Measurements from ENCODE around the gene SLC25A26. TPM values are rescaled to one million over a fixed set of nuclear protein-coding genes. Genes with fewer than 3 reads are reported as not detected.

The SLC25A26 gene
- total RNA-seq, 1 experiment from 2014 or later = 21.5 TPM

DNA sequence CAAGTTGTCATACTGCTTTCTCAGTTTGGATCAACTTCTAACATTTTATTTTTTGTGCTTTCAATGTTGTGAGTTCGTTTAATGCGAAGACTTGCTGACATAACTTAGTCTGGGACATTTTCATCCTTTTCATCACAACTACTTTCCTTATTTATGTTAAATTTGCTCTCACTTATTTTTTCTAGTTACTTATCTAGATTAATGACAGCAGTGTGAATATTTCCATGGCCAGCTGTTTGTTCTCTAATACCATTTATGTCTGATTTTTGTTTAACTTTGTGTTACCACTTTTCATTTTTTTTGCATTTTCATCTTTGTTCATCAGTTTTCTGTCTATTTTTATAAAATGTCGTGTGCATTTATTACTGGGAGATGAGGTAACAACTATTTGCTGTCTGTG lies 6.2 kb downstream of the SLC25A26 start:
- no peak for DNase-seq (ENCODE audit: low spot score)

DNA sequence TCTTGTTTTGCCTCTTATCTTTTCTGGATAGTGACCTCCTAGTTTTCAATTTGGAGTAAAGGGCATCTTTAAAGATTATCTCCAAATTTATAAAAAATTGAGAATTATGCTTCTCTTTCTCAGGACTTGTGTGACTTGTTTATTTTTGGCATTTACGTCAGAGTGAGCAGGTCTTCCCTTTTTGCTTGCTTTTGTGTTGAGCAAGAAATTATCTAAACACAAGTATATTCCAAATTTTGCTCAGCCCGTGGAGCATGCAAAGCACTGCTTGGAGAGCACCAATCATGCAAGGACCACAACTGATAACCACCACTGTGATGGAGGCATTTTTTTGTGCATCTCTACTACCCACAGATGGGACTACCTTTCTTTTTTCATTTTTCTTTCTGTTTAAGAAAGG lies 7.1 kb downstream of the SLC25A26 start:
- DNase-seq (ENCODE audit: low spot score) = no peak

DNA sequence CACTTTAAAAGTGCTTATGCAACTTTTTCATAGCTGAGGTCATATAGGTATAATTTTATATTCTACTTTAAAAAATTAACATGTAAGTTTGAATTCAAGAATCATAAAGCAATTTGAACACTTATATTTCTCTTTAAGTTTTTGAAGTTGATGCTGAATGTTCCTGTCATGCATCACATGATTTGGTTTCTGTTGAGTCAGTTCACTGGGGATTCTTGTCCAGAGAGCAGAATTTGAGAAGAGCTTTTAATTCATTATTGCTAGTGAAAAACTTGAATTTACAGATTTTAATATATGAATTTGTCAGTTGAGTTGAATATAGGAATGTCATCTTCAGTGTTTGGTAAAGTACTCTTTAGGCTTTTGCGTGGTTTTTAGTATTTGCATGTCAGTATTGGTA lies 7.9 kb downstream of the SLC25A26 start:
- no peak for DNase-seq (ENCODE audit: low spot score)

DNA sequence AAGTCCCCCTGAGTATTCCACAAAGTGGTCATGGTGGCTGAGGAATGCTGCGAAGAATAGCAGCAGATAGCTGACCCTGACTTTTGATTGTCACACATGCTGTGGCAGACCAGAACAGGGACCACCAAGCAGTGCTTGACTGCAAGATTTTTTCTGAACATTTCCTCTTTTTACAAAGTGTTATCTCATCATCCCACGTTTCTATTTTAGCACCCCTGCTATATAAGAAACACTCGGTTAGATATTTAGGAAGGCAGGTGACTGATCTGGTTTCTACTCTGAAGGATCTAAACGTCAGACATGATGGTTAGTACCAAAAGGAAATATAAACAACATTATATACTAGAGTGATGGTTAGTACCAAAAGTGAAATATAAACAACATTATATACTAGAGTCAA lies 9.1 kb downstream of the SLC25A26 start:
- DNase-seq (ENCODE audit: low spot score) = no peak

DNA sequence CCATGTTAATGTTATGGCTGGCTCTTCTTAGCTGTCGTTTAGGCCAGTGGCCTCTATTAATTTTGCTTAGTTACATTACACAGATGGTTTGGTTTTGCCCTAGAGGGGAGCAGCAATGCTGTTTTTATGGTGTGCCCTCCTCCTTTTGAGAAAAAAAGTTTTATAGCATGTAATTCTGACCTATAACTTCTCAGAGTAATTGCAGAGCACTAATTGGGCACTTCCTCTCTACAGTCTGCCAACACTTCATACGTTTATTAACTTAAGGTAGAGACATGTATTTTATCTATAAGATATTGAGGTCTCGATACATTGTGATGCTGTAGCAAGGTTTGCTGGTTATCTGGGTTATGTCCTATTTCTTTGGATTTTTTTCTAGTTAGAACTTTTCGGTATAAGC lies 12.2 kb downstream of the SLC25A26 start:
- DNase-seq (ENCODE audit: low spot score) = no peak

DNA sequence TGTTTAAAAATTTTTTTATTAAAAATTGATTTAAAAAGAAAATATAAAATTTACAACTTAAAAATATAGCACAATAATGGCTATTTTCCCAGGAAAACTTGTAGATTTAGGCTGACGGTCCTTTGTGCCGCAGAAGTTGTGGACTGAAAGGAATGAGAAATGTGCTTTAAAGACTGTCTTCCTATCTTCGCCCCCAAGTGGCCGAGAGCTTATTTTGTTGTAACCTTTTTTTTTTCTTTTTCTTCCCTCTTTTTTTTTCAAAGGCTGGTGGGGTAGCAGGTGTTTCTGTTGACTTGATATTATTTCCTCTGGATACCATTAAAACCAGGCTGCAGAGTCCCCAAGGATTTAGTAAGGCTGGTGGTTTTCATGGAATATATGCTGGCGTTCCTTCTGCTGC lies 15.5 kb downstream of the SLC25A26 start:
- no peak for DNase-seq (ENCODE audit: low spot score)

DNA sequence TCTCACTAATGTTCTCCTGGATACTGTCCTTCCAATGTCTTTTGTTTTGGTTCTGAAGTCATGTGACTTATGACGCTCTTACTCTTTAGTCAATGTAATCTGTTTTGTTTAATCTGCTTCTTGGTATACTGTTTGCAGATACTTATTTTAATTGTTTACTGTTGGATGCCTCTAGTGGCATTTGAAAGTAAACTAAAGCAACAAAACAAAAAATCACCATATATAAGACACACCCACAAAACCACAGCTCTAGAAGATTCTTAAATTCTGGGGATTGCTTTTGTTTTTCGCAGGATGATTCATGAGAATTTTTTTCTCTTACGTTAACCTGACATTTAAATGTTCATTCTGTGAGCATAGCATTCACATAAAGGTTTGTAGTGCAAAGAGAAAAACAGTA lies 16.8 kb downstream of the SLC25A26 start:
- DNase-seq (ENCODE audit: low spot score) = no peak

DNA sequence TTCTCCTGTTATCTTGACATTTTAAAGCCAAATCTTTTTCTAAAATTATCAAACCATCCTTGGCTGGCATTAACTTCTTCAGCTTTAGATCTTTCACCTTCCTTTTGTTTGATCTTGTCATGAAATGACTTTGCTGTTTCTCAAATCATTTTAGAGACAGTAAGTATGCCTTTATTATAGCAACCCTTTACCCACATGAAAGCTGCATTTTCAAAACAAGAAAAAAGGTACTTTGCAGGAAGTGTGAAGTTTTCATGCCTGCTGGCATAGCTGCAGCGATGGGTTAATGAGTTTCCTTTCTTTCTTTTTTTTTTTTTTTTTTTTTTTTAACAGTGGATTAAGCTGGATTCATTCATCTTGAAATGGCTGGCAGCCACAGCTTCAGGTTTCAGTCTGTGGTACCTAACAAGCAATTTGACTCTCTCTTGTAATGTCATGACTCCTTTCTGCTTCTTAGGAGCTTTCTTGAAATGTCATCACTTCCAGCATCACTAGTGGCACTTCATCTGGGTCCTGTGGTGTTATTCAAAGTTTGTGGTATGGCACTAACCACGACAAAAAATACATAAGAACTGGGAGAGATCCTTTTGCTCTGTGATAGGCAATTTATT lies 18.8 kb downstream of the SLC25A26 start:
- DNase-seq (ENCODE audit: low spot score) = no peak

DNA sequence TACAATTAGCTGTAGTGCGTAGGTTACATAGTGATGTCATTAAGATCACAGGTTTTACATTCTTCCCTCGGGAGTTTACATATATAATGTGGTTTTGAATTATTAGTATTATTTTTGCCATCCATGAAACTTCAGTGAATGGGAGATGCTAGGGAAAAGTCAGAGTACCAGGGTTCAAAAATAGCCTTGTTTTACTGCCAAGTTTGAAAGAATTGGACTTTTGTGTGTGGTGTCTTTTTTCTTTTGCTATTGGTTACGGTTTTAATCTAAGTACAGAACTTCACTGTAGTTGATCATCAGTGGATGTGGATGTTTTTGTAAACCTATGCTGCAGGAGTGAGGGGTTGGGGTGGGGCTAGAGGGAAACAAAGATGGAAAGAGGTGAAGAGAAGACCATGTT lies 20.7 kb downstream of the SLC25A26 start:
- no peak for DNase-seq (ENCODE audit: low spot score)

DNA sequence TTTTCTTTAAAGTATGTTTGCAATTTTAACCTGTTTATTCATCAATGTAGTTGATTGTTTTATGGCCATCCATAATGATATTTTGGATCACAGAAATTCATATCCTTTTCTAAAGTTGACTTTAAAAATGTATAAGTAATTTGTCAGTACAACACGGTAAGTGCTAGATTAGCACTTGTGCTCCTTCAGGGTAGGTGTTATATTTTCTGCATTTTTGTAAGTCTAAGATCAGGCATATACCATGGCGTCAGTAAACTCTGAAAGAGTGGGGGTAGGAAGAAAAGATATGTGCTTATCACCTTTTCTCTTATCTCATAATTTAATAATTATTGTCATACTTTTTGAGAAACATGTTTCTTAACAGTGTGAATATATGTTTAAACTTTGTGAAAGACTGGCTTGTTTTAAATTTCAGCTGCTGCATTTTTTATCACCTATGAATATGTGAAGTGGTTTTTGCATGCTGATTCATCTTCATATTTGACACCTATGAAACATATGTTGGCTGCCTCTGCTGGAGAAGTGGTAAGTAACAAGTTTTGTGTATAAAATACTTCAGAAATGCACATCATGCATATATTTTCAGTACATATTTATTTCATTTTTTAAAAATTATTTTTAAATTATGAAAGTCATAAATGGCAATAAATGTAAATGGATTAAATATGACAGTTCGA lies 22.1 kb downstream of the SLC25A26 start:
- DNase-seq (ENCODE audit: low spot score) = no peak

DNA sequence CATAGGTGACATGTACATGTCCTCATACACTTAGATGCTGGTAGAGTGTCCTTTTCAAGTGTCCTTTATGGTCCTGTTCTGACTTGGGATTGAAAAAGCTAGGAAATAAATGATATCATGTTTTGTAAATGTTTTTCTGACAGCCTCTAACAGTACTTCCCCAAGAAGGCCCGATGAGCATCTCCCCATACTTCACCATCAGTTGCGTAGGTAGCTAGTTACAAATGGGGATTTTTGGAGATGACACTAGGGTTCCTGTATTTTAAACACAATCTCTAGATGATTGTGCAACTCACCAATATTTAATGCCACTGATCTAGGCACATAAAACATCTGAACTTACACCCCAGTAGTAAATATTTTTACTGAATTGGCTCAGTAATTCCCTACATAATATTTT lies 27.8 kb downstream of the SLC25A26 start:
- no peak for DNase-seq (ENCODE audit: low spot score)

DNA sequence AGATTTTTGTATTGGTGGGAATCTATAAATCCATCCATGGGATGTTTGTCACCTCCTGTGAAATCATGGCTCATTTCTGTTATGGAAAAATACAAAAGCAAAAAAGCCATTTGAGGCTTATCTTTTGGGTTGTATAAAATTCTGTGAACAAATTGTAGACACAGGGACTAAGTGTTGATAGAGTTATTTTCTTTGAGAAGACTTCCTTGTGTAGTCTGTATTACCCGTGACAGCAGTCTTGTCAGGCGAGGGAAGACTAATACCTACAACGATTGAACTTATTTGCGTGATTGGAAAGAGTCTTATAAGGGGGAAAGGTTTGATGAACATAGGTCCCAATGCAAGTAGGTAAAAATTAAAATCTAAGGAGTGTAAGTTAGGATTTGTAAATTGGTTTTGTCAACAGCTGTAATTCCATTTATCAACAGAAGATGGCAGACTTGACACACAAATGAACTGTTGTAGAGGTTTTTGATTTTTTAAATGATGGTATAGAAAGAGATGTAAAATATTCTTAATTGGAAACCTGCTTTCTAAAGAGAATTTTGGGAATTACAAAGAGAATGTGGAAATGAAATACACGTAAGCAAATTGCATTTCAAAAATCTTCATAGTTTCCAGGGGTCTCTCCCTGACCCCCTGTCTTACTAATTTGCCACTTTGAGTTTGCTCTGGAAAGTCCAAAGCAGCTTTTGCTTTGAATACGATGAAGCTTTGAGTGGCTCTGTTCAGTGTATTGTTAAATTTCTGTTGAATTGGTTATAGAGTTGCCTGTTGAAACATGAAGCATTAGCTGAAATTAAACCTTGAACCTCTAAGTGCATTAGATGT lies 33.2 kb downstream of the SLC25A26 start:
- DNase-seq (ENCODE audit: low spot score) = peak; percentile 18

DNA sequence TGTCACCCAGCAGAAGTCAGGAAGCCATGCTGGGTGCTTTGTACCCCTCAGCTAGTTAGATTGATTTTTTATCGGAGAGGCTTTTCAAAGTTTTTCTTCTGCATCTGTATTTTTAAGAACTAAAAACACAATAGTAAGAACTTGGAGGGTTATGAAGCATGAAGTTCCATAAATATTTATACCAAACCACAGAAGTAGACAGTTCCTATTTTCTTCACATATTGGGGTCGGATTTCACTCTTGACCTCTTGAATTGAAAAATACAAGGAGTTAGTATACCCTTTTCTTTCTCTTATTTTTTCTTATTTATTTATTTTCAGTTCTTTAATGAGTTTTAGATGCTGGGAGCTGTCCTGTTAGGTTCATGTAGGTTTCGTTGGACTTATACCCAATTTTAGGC lies 35.1 kb downstream of the SLC25A26 start:
- DNase-seq (ENCODE audit: low spot score) = no peak

DNA sequence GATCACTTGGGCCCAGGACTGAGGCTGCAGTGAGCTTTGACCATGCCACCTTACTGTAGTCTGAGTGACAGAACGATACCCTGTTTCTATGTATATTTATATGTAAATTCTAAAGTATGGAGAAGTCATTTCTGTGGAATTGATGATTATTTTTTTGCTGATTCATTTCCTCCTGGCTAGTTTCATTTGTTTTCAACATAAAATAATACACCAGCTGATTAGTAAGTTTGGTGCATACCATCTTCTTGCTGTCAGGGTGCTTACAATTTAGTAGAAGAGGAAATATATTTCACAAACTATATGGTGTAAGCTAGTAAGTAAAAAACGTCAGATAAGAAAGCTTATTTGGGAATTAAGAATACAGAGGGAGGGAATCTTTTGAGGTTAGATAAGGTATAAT lies 36.0 kb downstream of the SLC25A26 start:
- no peak for DNase-seq (ENCODE audit: low spot score)

DNA sequence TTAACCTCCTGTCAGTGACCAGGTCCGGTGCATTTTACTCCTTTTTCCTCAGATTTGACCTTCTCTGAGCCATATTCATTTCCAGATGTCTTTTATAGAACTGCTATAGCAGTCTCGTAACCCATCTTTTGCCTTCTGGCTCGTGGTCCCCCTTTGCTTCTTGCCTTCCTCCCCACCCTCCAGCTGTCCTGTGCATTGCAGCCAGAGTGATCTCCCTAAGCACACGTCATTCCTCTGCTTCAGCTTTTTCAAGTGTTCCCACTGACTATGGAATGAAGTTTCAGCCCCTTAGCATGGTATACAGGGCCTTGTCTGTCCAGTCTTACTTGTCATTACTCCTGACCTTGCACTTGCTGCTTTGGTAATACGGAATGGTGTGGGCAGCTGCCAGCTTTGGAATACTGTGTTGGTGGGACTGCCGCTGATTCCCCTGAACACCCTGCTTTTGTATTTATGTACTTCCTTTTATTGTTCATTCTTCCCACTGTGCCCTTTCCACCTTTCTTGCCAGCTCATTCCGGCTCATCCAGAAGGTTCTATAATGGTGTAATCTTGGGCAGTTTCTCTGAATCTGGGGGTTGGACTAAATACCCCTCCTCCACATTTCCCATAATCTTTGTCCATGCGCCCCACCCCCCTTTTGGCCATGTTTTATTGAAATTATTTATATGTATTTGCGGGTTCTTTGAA lies 38.9 kb downstream of the SLC25A26 start:
- no peak for DNase-seq (ENCODE audit: low spot score)

DNA sequence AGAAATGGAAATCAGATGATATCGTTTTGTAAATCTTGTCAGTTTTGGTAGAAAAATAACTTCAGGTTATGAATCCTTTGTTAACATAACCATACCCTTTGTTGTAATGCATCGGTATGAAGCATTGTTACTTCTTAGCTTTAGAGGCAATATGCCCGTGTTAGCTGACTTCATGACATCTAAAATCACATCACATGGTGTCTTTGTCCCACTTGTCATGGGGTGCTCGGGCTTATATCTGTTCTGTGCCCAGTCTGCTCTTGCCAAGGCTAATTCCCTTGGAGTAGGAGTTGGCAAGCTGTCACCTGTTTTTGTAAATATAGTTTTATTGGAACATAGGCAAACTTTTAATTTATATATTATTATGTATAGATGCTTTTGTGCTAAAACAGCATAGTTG lies 39.6 kb downstream of the SLC25A26 start:
- DNase-seq (ENCODE audit: low spot score) = no peak

DNA sequence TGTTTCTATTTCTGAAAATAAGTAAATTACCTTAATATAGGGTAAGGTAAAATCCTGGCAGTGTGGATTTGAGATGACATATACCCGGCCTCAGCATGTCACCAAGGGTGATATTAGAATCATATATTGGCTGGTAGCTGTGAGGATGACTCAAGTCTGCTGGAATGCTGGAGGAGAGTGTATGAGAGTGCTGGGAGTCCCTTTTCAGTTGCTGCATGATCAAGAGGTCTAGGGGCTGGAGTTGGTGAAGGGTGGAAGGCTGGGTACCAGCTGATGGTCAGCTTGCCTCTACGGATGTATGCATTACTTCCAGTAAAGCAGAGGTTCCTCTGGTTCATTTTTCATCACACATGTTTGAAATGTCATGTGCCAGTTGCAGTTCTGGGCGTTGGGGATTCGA lies 40.6 kb downstream of the SLC25A26 start:
- DNase-seq (ENCODE audit: low spot score) = peak; percentile 29

DNA sequence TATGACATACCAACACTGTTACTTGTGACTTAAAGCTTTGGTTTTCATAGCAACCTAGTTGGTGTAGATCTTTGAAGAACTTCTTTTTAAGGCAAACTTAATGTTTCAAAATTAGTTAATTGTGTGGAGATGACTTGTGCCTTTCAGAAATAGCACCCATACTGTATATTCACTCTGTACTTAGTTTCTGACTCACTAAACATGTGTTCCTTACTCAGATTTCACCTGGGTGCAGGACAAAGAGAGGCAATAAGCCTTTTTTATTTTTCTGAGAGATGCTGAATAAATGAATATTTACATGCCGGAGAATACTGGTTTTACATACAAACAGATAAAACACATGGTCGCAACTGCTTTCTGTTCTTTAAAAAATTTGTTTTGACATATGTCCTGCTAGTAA lies 44.8 kb downstream of the SLC25A26 start:
- DNase-seq (ENCODE audit: low spot score) = no peak

DNA sequence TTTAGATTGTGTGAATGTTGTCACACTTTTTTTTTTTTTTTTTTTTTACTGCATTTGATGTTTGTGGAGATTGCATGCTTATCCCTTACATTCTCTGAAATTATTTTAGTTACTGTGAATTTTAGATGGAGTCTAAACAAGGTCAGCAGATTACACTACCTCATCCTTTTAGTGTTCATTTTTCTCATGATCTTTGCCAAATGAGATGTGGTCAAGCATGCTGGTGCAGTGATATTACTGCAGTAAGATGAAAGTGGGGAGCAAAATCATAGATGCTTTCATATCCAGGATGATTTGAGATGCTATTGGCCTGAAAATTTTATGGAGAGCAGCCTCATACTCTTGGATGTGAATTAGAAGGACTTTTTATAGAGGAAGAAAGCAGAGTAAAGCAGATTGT lies 45.8 kb downstream of the SLC25A26 start:
- no peak for DNase-seq (ENCODE audit: low spot score)

DNA sequence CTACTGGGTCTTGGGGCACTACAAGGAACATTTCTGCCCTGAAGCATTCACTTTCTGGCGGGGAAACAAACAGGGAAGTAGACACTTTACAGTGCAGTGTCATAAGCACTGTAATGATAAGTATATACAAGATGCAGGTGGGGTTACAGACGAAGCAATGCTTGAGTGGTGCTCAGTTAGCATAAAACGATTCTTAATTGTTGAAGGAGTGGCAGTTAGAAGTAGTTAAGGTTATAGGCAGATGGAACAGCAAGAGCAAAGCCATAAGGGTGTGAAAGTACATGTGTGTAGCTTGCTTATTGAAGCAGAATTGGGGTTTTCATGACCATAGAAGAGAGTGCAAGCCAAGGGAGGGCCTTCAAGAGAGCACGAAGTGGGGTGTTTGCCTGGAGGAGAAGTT lies 46.2 kb downstream of the SLC25A26 start:
- DNase-seq (ENCODE audit: low spot score) = no peak

DNA sequence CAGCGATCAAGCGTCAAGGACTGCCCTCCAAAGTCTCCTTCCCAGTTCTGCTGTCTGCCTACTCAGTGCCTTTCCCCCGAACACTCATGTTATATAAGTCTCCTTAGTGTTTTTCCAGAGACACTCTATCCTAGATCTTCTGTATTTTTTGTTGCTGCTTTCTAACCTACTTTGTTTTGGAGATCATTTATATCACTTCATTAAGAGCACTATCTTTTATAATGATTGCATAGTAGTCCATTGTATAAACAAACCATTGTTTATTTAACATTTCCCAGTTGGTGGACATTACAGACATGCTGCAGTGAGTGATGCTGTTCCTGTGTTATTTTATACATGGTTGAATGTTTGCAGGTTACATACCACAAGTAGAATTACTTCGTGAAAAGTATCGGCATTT lies 47.1 kb downstream of the SLC25A26 start:
- no peak for DNase-seq (ENCODE audit: low spot score)

DNA sequence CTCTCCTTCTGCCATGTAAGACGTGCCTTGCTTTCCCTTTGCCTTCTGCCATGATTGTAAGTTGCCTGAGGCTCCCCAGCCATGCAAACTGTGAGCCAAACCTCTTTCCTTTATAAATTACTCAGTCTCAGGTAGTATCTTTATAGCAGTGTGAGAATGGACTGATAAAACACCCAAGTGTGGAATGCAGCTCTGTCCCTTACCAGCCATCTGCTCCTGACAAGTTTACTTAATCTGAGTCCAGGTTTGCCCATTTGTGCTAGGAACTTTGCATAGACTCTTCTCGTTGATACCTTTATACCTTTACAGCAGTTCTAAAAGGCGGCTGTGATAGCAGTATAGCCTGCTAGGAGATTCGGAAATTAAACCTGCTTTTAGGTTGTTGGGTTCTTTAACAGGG lies 48.1 kb downstream of the SLC25A26 start:
- DNase-seq (ENCODE audit: low spot score) = no peak

DNA sequence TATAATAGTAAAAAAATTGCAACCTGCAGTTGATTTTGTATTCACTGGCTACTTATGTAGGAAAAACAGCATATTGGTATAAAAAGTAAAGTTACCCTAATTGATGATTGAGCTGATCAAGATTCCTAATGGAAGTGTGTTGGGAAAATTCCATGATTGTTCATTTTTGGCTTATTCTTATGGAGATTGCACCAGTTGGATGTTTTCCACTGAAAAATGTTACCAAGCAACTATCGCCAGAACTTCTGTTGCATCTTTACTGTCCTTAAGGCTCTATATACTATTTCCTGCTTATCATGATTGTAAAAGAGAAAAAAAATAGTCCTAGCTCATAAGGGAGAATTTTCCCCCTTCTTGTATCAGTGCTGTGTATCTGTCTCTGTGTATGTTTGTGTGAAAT lies 48.6 kb downstream of the SLC25A26 start:
- no peak for DNase-seq (ENCODE audit: low spot score)

All from A172 (cell line).